Activated T-helper 9 cell treated with anti-CD3 and anti-CD28 coated beads, Interleukin-2, amount 50 U/mL, for 16 hours (primary cell): ENCODE results near the gene POU4F1.

ENCODE experiments used
- DNase-seq: peaks from one replicate; pipeline ENCODE4 v3.0.0-alpha.2; 2020; ENCODE audit warnings: low read depth

The POU4F1 gene

DNA sequence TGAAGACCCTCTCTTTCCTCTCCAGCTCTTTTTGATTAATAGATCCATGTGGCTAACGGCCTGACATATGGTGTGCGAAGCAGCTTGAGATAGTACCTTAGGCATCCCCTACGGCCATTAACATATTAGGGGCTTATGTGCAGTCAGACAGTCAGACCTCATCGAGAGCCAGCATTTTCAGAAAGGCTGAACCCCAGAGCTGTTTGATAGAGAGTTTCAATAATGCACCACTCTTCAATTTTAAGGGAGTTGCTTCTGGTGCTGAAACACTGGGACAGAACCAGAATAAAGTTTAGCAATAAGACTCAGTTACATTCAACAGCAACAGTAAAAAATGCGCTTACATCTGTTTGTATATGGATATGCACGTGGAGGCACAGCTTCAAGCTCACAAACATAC is 10.8 kb downstream of the POU4F1 start:
- no peak for DNase-seq

DNA sequence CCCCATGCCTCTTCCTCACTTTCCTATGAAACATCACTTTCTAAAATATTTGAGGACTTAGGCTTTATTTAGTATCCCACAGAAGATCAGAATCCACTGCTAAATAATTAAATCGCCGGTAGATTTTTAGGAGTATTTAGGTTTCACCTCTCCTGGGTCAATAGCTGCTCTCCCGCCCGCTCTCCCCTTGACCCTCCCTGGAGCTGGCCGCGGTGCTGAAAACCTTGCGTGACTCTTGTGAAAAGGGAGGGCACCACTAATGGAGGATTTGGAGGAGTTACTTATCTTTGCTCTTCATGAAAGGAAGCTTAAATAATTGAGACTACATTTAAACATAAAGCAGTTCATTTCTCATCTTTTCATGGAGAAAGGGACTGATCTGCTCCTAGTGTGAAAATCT is 14.1 kb downstream of the POU4F1 start:
- no peak for DNase-seq

DNA sequence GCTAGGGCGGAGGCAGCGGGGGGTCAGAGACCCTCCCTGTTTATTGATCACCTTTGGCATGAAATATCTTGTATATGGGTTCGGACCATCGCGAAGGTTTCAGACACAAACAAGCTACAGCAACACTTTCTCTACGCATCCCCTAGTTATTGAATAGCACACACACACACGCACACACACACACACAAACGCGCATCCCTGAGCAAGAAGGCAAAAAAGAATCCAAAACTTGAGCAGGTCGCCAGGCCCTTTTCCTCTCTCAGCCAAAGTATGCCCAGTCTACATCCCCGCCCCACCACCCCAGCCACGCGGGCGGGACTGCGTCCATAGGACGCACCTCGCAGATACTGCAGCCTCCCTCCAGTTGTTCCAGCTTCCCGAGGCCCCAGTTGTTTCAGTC is 16.0 kb downstream of the POU4F1 start:
- no peak for DNase-seq

DNA sequence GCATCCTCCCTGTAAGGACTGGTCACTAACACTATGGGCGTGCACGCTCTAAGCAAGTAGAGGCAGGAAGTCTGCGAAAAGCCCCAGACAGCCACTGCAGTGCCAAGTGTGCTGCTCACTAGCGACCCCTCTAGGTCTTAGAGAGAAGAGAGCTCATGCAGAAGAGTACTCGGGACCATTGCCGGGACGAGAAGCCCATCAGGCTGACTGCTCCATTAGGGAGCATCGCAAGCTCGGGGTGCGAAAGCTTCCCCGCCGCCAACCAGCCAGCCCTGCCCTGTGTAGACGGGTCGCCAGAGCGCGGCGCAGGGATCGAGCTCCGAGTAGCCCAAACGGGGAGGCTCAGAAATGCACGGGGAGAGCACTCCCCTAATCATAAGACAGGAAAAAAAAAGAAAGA is 16.6 kb downstream of the POU4F1 start:
- DNase-seq: no peak

DNA sequence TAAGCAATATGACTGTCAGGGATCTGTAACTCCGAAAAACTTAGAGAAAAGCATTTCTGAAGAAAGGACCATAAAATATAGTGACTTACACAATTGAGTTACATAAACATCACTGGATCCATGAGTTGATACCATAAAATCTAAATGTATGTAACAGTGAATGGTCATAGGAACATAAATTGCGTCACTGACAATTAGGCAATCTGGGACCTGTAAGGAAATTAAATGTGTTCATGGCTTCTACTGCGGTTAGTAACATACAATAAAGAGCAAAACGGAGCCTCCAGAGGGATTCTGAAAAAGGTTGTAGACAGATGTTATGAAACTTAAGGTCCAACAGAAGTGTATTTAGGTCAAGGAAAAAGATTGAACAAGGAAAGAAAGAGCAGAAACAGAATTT is 27.1 kb downstream of the POU4F1 start:
- no peak for DNase-seq

DNA sequence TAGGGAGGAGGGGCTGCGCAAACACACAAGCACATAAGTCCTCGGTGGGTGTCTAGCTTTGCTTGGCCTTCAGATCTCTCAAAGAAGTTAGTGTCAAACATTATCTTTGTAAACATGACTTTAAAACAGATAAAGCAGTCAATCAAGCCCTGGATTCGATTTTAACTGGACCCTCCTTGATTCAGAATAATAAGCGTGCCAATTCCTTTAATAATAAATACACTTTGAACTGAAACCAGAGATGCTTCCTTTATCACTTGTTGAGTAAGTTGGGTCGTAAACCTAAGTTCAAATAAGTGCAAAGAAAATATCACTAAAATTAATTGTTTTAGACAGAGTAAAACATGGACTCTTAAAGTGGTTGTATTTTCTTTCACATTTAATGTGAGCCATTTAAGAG is 30.9 kb downstream of the POU4F1 start:
- DNase-seq: no peak

DNA sequence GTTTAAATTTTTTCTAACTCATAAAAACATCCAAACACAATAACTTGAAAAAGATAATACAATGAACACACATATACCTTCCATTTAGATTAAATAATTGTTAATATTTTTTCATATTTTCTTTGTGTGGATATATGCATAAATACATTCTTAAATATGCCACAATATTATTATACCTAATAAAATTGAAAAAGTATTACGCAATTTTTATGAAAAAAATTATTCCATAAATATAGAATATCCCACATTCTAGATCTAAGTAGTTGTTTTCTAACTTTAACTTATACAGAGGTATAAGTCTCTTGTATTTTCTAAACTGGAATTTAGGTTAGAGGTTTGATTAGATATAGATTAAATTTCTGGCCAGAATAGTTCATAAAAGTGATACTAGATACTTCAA is 34.3 kb downstream of the POU4F1 start:
- DNase-seq: no peak

DNA sequence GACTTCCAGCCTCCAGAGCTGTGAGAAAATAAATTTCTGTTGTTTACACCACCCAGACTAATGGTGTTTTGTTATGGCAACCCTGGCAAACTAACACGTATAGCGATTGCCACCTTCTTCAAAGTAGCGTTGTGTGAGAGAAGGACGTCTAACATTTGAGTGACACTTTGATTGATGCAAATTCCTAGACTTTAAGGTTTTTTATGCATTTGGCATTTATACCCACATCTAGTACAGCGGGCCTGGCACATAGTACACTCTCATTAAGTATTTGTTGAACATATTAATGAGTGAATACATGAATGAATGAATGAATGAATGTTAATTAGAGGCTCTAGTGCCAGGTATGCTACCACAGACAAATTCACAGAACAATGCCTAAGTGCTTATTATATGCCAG is 36.7 kb downstream of the POU4F1 start:
- no peak for DNase-seq

DNA sequence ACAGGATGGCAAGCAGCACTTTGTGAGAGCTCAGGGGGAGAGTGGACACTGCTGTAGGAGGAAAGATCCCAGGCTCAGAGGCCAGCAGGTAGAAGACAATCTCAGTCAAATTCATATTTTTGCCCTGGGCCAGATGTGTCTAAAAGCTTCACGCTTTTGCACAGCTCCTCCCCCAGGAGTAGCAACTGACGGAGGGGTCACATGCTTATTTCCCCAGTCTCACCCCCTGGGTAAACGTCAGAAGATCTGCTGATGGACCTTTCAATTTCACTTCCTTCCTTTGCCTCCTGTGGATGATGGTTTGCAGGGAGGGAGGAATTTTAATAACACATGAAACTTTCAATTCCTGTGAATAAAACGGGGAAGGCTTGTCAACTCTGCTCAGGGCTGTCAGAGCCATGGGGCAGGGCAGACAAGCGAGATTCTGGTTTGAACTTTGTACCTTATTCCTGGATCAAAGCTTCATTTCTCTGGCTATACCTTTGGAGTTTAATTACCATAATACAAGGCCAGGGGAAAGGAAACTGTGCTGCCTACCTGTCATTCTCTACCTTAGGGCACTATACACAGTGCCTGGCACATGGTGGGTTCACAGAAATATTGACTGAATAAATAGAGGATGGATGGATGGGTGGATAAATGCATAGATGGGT is 41.0 kb downstream of the POU4F1 start:
- no peak for DNase-seq
